Stimulated activated CD4-positive, alpha-beta T cell treated with anti-CD3 and anti-CD28 coated beads, Interleukin-12 subunit alpha, Interleukin-12 subunit beta, amount 100 ng/mL, for 48 hours (primary cell): ENCODE measurements around the gene TNNC1.

ENCODE experiments used
- DNase-seq, 3 donors: peaks; one replicate each; pipeline ENCODE4 v3.0.0-alpha.2; 2020; ENCODE audit warnings: low read depth in 2 of 3, low spot score in 1 of 3

Gene TNNC1

DNA sequence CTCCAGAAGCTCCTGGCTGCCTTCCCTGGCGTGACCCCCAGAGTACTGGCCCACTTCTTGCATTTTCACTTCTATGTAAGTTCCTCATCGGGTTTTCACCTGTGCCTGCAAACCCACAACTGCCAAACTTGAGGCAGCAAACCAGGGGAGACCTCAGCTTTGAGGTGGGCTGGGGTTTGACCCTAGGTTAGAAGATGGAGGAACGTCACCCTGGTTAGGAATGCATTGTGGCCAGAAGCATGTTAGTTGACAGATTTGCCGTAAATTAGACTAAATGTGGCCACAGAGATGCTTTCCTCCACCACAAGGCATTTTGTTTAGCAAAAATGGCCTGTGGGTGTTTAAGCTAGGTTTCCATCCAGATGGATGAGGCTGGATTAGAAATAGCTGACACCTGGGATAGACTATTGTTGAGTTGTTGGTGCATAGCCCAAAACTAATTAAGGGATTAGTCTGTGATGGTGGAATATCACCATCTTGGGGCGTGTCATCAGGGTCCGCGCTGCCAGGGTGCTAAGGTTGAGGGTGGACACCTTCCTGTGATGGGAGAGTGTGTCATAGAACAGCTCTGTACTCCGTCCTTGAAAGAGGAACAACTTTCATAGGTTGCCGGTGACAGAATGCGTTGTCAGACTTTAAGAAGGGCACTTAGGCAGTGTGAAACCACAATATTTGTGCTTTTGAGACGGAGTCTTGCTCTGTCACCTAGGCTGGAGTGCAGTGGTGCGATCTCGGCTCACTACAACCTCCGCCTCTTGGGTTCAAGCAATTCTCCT is 5.1 kb upstream of the TNNC1 start:
- DNase-seq: no peak

DNA sequence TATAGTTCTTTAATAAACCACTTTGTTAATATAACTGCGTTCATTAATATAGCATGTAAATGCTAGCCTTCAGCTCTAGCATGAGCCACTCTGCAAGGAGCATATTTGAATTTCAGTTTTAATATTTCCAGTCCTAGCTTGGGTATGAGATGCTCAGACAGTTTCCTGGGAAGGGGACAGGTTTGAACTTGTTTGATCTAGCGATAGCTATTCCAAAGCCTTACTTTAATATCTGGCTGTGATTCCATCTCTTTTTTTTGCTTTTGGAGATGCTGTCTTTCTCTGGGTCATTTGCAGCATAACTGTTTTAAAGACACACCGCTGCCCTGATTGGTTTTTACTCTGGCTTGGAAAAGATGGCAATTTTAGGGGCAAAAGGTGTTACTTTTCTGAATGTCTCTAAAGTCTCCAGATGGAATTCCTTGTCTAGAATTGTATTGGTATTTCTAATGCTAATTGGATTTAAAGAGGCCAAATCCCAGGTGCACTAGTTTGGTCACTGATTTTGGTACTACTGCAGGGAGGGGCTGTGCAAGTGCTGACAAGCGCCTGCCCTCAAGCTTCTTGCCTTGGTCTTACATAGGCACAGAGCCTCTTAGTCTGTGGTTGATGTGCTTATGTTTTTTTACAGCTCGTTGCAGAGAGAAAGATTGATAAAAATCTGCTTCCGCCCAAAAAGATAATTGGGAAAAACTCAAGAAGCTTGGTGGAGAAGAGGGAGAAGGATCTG is 4.4 kb upstream of the TNNC1 start:
- no peak for DNase-seq

GRCh38 chr3:52456800-52457183 is 3.0 kb upstream of the TNNC1 start:
- no peak for DNase-seq

- DNase-seq: no peak
Measured at GRCh38 chr3:52456169-52456799, 2.4 kb upstream of the TNNC1 start.

- peak; percentile 90 to 97 (median 96) for DNase-seq
Measured at GRCh38 chr3:52455283-52456168, 1.7 kb upstream of the TNNC1 start, which contains the start of gene NISCH. Gene NISCH (plus strand): TSS chr3:52455604. CDS start chr3:52455642, 38 bp downstream.

DNA sequence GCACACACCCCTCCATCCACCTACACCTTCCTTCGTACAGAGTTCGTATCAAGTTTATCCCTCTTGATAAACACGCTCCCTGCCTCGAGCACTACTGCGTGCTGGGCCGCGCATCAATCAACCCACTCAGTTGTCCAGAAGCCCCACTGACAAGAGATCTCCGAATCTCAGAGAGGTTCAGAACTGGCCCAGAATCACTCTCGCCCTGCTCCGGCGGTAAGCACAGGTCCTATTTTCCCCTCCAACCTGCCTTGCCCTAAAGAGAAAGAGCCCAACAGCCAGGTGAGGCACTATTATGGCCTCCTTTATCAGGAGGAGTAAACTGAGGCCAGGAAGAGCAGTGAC is 1.1 kb upstream of the TNNC1 start:
- no peak for DNase-seq

DNA sequence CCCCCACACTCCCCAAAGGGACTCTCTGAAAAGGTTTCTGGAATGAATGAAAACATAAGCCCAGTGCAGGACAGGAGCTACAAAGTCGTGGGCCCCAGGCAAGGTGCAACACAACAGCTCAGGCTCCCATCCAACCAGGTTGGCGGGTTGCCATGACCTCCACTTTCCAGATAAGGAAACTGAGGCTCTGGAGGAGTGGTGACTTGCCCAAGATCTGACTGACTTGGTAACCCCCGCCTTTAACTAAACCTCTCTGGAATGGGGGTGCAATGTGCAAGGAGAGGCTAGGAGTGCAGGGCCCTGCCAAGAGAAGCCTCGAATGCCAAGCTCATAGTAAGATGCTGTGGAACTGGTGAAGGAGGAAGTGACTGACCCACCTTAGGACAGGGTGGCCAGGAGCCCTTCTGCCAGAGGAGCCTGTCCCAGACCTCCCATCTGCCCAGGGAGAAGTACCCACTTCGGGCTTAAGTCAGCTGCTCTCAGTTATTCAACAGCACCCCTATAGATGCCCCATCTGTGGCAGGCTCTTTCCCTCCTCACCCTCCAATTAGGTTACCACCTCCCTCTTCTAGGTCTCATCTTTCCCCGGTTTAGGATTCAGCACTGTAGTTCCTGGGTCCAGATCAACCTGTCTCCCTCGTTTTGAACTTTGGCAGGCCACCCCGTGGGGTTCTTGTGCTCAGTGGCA is 553 bp upstream of the TNNC1 start:
- DNase-seq: no peak

DNA sequence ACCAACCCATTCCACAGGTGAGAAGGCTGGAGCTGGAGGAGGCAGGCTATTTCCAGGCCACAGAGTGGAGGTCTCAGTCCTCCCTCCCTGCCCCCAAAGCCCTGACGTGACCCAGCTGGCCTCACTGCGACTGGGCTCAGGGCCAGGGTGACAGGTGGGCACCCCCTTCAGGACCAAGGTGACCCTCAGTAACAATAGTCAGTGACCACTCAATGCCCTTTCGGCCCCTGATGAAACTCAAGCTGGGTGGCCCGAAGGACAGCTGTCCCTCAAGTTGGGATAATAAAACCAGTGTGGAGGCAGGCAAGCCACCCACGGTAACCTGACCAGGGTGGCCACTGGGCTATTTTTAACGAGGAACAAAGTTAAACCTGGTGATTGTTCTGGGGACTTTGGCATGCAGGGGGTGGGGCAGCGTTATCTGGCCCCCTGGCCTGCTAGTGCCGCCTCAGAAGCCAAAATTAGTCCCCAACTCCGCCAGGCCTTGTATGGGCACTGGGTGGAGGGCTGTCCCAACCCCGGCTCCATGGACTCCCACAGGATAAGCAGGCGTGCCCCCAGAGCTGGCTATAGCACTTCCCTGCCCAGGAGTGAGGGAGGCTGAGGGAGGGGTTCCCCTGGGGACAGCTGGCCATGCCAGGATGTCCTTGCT is 1.1 kb downstream of the TNNC1 start:
- no peak for DNase-seq

GRCh38 chr3:52452126-52452525 is 1.7 kb downstream of the TNNC1 start:
- no peak for DNase-seq

- no peak for DNase-seq
Measured at GRCh38 chr3:52451237-52452083, 2.4 kb downstream of the TNNC1 start.

GRCh38 chr3:52450489-52451236 is 3.2 kb downstream of the TNNC1 start:
- no peak for DNase-seq

DNA sequence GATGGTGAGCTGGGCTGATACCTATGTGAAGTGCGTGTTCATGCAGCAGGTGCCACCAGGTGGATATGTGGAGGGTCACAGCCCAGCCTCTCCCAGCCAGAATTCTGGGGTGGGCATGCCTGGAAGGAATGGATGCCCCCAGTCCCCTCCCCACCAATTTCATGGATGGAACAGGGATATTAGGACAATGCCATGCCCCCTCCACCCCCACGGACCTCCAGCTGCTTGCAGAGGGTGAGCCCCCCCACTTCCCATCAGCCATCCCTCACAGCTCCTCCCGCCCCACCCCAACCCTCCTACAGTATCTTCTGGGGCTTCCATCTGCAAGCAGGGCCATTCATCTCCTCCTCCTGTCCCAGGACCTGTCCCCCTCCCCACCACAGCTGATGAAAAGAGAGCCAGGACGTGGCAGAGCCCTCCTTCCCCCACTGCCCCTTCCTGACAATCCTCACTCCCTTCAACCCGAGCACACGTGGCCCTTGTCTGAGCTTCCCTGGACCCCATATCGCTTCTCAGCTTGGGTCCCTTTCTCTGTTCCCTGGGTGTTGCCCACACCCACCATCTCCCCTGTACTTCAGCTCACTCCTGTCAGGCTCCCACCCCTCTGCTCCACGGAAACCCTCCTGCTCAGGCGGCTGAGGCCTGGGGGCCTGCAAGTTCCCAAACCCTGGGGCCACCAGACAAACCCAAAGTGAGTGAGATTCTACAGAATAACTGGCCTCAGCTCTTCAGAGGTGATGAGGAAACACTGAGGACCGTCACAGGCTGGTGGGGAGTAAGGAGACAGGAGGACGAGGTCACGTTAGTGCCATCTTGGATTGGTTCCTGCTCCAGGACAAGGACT is 6.1 kb downstream of the TNNC1 start:
- no peak for DNase-seq

- peak; percentile 56 to 87 (median 59) for DNase-seq
Measured at GRCh38 chr3:52446631-52447511, 7.0 kb downstream of the TNNC1 start.

DNA sequence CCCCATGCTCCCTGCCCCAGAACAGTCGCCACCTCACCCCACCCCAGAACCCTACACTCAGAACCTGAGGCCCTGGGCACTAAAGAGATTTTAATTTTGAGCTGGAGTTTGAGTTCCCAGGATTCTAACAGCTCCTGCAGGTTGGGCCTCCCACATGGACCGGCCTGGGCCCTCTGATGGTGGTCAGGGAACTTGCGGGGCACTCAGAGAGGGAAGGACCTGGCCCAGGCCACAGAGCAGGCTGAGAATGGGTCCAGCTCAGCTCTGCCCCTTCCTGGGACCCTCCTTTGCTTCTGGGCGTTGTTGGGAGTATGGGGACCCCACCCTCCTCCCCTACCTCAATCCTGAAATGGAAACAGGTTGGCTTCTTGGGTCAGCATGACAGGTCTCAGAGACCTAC is 7.8 kb downstream of the TNNC1 start:
- DNase-seq: no peak

DNA sequence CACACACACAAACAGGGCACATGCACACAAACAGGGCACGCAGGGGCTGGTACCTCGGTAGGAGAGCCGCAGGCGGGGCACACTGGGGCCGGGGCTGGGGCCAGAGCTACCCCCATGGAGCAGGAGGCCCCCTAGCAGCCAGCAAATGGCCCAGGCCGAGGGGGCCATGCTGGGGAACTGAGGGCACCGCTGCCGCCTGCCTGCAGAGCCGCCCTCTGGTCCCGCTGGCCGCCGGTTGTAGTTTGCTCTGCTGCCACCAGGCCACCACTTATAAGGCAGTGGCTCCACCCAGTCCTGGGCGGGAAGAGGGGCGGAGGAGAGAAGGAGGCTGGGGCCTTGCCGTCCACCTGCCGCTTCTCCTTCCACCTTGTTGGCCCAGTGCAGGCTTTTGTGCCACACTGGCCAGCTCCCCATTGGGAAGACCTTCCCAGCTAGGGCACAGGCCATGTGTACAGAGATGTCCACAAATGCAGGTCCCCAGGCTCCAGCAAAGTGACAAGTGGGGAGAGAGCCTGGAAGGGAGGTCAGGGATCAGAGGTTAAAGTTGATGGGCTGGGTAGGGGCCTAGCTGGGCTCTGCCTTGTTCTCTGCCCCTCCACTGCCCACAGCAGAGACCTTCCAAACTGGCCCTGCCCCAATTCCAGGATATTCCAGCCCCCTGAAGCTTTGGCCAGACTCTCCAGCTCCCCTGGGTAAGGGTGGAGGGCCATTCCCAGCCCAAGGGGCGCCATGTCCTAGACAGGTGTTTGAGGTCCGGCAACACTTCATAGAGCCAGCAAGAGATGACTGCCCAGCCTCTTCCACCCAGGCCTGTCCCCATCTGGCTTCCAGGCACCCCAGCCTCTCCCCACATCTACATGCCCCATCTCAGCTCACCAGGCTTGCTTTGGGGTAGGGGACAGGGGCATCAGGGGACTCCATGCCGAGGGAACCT is 8.7 kb downstream of the TNNC1 start, which contains the start of gene SEMA3G:
TSS of gene SEMA3G (minus strand) at position 244 of the 934 bp plus-strand sequence. CDS start at position 168, 76 bp downstream.
- peak; percentile 65 to 76 (median 69) for DNase-seq
